IMR-90 (cell line): ENCODE measurements around the gene TSPEAR. TPM values are rescaled to one million over a fixed set of nuclear protein-coding genes. Genes with fewer than 3 reads are reported as not detected.

ENCODE experiments used
- ATAC-seq: fragments of 200-7000 bp; cut with Tn5 transposase; 2 replicates; pipeline ENCODE4 v1.9.1; 2020; ENCODE audit warnings: low read depth, mild to moderate bottlenecking, moderate library complexity
- BruUV-seq: library from RNA; stranded (reverse); fragments of 400-500 nt; replicated peaks from 2 replicates; lab custom pipeline; 2021; lab: Mats Ljungman, UMichigan
- CTCF ChIA-PET: fragments of 300-600 bp; formaldehyde crosslinking; extraction: SDS; loops from one replicate; lab custom pipeline; 2021; ENCODE audit warnings: antibody characterized with exemption; lab: Yijun Ruan, JAX
- POLR2A ChIA-PET: fragments of 300-600 bp; sonication (Branson Sonifier 250); formaldehyde crosslinking; loops from one replicate; lab custom pipeline; 2022; ENCODE audit warnings: antibody characterized with exemption; ENCODE audit not compliant: unreplicated experiment; lab: Charles Lee
- DNase-seq: peaks from one replicate; pipeline ENCODE4 v3.0.0; 2013
- H2AFZ ChIP-seq: replicated peaks from 2 replicates; pipeline ENCODE3; 2013; ENCODE audit warnings: low read length, mild to moderate bottlenecking; ENCODE audit not compliant: poor library complexity
- H2AK5ac ChIP-seq: 2 replicates; pipeline ENCODE4 v1.6.1; 2013; ENCODE audit warnings: low read depth, low read length, inconsistent platforms
- H2AK9ac ChIP-seq: replicated peaks from 2 replicates; pipeline ENCODE3; 2013; ENCODE audit warnings: mild to moderate bottlenecking, low read depth, low read length, moderate library complexity; ENCODE audit not compliant: poor library complexity
- H2BK120ac ChIP-seq: 2 replicates; pipeline ENCODE4 v1.6.1; 2013; ENCODE audit warnings: low read depth, low read length, inconsistent platforms
- H2BK15ac ChIP-seq: 3 replicates; pipeline ENCODE4 v1.6.1; 2013; ENCODE audit warnings: low read depth, low read length, inconsistent platforms
- H2BK20ac ChIP-seq: 2 replicates; pipeline ENCODE4 v1.6.1; 2013; ENCODE audit warnings: low read depth, mild to moderate bottlenecking, inconsistent platforms, low read length, moderate library complexity
- H2BK5ac ChIP-seq: 2 replicates; pipeline ENCODE4 v1.6.1; 2013; ENCODE audit warnings: mild to moderate bottlenecking, low read depth, low read length, inconsistent platforms; ENCODE audit not compliant: poor library complexity, severe bottlenecking
- H3K14ac ChIP-seq: replicated peaks from 2 replicates; pipeline ENCODE4 v1.6.1; 2013; ENCODE audit warnings: low read depth, low read length, inconsistent platforms
- H3K18ac ChIP-seq: 2 replicates; pipeline ENCODE4 v1.6.1; 2013; ENCODE audit warnings: low read depth, low read length, control low read depth
- H3K23ac ChIP-seq: 2 replicates; pipeline ENCODE4 v1.6.1; 2013; ENCODE audit warnings: low read depth, low read length, inconsistent platforms
- H3K27ac ChIP-seq: 2 replicates; pipeline ENCODE4 v1.5.1; 2013; ENCODE audit warnings: mild to moderate bottlenecking, control low read depth, low read length; ENCODE audit not compliant: insufficient read depth
- H3K27me3 ChIP-seq: 2 replicates; pipeline ENCODE4 v1.6.1; 2013; ENCODE audit warnings: low read length; ENCODE audit not compliant: control insufficient read depth, insufficient read depth
- H3K36me3 ChIP-seq: 2 replicates; pipeline ENCODE4 v1.6.1; 2013; ENCODE audit warnings: low read length, mixed read lengths; ENCODE audit not compliant: control insufficient read depth, insufficient read depth
- H3K4ac ChIP-seq: 2 replicates; pipeline ENCODE4 v1.6.1; 2013; ENCODE audit warnings: low read depth, low read length, inconsistent platforms
- H3K4me1 ChIP-seq: 2 replicates; pipeline ENCODE4 v1.6.1; 2013; ENCODE audit warnings: low read length, mixed read lengths; ENCODE audit not compliant: control insufficient read depth, insufficient read depth
- H3K4me2 ChIP-seq: 2 replicates; pipeline ENCODE4 v1.6.1; 2013; ENCODE audit warnings: low read depth, mild to moderate bottlenecking, control low read depth, low read length, moderate library complexity
- H3K4me3 ChIP-seq: 2 replicates; pipeline ENCODE4 v1.5.1; 2013; ENCODE audit warnings: low read depth, mild to moderate bottlenecking, control low read depth, low read length, moderate library complexity; ENCODE audit not compliant: insufficient read depth
- H3K56ac ChIP-seq: 2 replicates; pipeline ENCODE4 v1.6.1; 2013; ENCODE audit warnings: low read length, inconsistent platforms; ENCODE audit not compliant: insufficient read depth; ENCODE audit errors: extremely low read depth
- H3K79me1 ChIP-seq, 2 experiments: 2 replicates each; pipeline ENCODE4 v1.6.1; 2013; ENCODE audit warnings: low read length in 2 of 2, inconsistent platforms in 1 of 2, low read depth in 1 of 2
- H3K9ac ChIP-seq: 2 replicates; pipeline ENCODE4 v1.6.1; 2013; ENCODE audit warnings: low read depth, low read length, control low read depth
- H3K9me1 ChIP-seq: 2 replicates; pipeline ENCODE4 v1.6.1; 2013; ENCODE audit warnings: low read length, inconsistent platforms; ENCODE audit not compliant: insufficient read depth
- H3K9me3 ChIP-seq: 2 replicates; pipeline ENCODE4 v1.6.1; 2013; ENCODE audit warnings: low read length; ENCODE audit not compliant: control insufficient read depth, insufficient read depth
- H4K20me1 ChIP-seq: 2 replicates; pipeline ENCODE4 v1.6.1; 2013; ENCODE audit warnings: low read length, inconsistent platforms; ENCODE audit not compliant: insufficient read depth
- H4K5ac ChIP-seq: 2 replicates; pipeline ENCODE4 v1.6.1; 2013; ENCODE audit warnings: mild to moderate bottlenecking, low read depth, low read length, control low read depth
- H4K8ac ChIP-seq, 2 experiments: 2 replicates each; pipeline ENCODE4 v1.6.1; 2013; ENCODE audit warnings: low read depth in 2 of 2, low read length in 2 of 2, control low read depth in 1 of 2, inconsistent platforms in 1 of 2
- H4K91ac ChIP-seq: 2 replicates; pipeline ENCODE4 v1.6.1; 2013; ENCODE audit warnings: low read depth, low read length, inconsistent platforms; ENCODE audit not compliant: insufficient read depth
- BHLHE40 ChIP-seq: fragments of 150-350 bp; IDR thresholded peaks from 2 replicates; pipeline ENCODE4 v1.6.1; 2016; ENCODE audit warnings: mild to moderate bottlenecking, low read depth, low read length
- CEBPB ChIP-seq: IDR thresholded peaks from 2 replicates; pipeline ENCODE4 v1.6.1; 2012; ENCODE audit warnings: low read depth, low read length, improper control_type of control experiment
- CHD1 ChIP-seq: IDR thresholded peaks from 2 replicates; pipeline ENCODE4 v1.6.1; 2012; ENCODE audit warnings: low read depth, low read length, improper control_type of control experiment
- ELK1 ChIP-seq: fragments of 150-350 bp; IDR thresholded peaks from 2 replicates; pipeline ENCODE4 v1.6.1; 2016; ENCODE audit warnings: low read depth, mild to moderate bottlenecking, low read length, moderate library complexity, borderline replicate concordance
- FOS ChIP-seq: fragments of 150-350 bp; IDR thresholded peaks from 2 replicates; pipeline ENCODE4 v1.6.1; 2016; ENCODE audit warnings: low read depth, low read length
- MAFK ChIP-seq: IDR thresholded peaks from 2 replicates; pipeline ENCODE4 v1.6.1; 2012; ENCODE audit warnings: low read depth, low read length, improper control_type of control experiment
- MAZ ChIP-seq: IDR thresholded peaks from 2 replicates; pipeline ENCODE4 v1.6.1; 2012; ENCODE audit warnings: low read depth, mild to moderate bottlenecking, low read length, improper control_type of control experiment, moderate library complexity, borderline replicate concordance
- MXI1 ChIP-seq: IDR thresholded peaks from 2 replicates; pipeline ENCODE4 v1.6.1; 2012; ENCODE audit warnings: low read depth, mild to moderate bottlenecking, low read length, moderate library complexity, borderline replicate concordance
- POLR2A ChIP-seq: IDR thresholded peaks from 2 replicates; pipeline ENCODE4 v1.6.1; 2012; ENCODE audit warnings: mild to moderate bottlenecking, low read depth, low read length
- RAD21 ChIP-seq: IDR thresholded peaks from 2 replicates; pipeline ENCODE4 v1.6.1; 2012; ENCODE audit warnings: low read length, improper control_type of control experiment
- RCOR1 ChIP-seq: IDR thresholded peaks from 2 replicates; pipeline ENCODE4 v1.6.1; 2012; ENCODE audit warnings: mild to moderate bottlenecking, low read length, improper control_type of control experiment; ENCODE audit not compliant: insufficient replicate concordance
- RFX5 ChIP-seq: IDR thresholded peaks from 2 replicates; pipeline ENCODE4 v1.8.0; 2012; ENCODE audit warnings: low read depth, mild to moderate bottlenecking, low read length, moderate library complexity
- SMC3 ChIP-seq: fragments of 150-350 bp; IDR thresholded peaks from 2 replicates; pipeline ENCODE4 v1.6.1; 2016; ENCODE audit warnings: low read depth, mild to moderate bottlenecking, antibody characterized with exemption, low read length, moderate library complexity
- USF2 ChIP-seq: fragments of 150-350 bp; IDR thresholded peaks from 2 replicates; pipeline ENCODE4 v1.6.1; 2017; ENCODE audit warnings: mild to moderate bottlenecking, antibody characterized with exemption, low read length, low read depth
- WGBS, 2 experiments: methylation state at CpG; one replicate each; pipeline versions ENCODE4 v1.1.5 to v1.1.7; 2013; ENCODE audit warnings: missing lambda C conversion rate in 2 of 2; ENCODE audit not compliant: insufficient read length in 1 of 2; ENCODE audit errors: extremely low coverage in 2 of 2; 5-methylcytosine and 5-hydroxymethylcytosine counted together
- dilution Hi-C: fragments of 300-500 bp; cut with HindIII; formaldehyde crosslinking; loops from one replicate; pipeline ENCODE4 v1.14.3; 2018; ENCODE audit warnings: low sequenced_read_pairs; ENCODE audit not compliant: unreplicated experiment
- in situ Hi-C: fragments of 300-500 bp; cut with MboI; formaldehyde crosslinking; loops from 3 replicates; pipeline ENCODE4 v1.14.3; 2019; ENCODE audit warnings: low sequenced_read_pairs, inconsistent platforms, mixed read lengths
- intact Hi-C: fragments of 100-400 bp; cut with micrococcal nuclease; formaldehyde crosslinking; loops from 2 replicates; pipeline ENCODE4 v1.10.0; 2022
- polyA plus RNA-seq, 3 experiments: library from polyadenylated mRNA; depleted of rRNA; stranded (reverse); fragments of >200 nt; gene quantifications; 2 replicates each; pipeline ENCODE4 v1.2.3, GENCODE V29; 2012; ENCODE audit warnings: low replicate concordance in 1 of 3
- total RNA-seq: library from RNA; depleted of rRNA; stranded (reverse); fragments of >200 nt; gene quantifications from 2 replicates; pipeline ENCODE4 v1.2.3, GENCODE V29; 2012
- TF ChIP-seq, protein P1 (sequence below): conservative IDR thresholded peaks from 2 replicates; pipeline ENCODE4 v1.5.1; 2012; ENCODE audit warnings: mild to moderate bottlenecking, low read depth, low read length, improper control_type of control experiment

The TSPEAR gene
- total and polyA plus RNA-seq, 2 of the 4 experiments (the other 2 are of a cell fraction): not detected

GRCh38 chr21:44585892-44586291, 125.5 kb downstream of the TSPEAR start:
- Histone ChIP-seq H2AK9ac (no peak overlapping the region), H3K18ac (no peak overlapping the region), H3K9me3 (peaks cover 3% of the 10 kb centered on the region), H3K9me1 (no peaks in the 10 kb centered on the region), H3K36me3 (no peaks in the 10 kb centered on the region), H3K23ac (no peak overlapping the region), H3K79me1 (no peaks in the 10 kb centered on the region), H3K4me1 (no peaks in the 10 kb centered on the region), H4K20me1 (no peaks in the 10 kb centered on the region), H3K4me3 (no peak overlapping the region), H3K27me3 (peaks cover 3% of the 10 kb centered on the region; the same call in 1 of the 2 replicates), H3K14ac (no peak overlapping the region), H3K27ac (no peak overlapping the region), H3K56ac (no peak overlapping the region), H2BK15ac (no peak overlapping the region), H2AK5ac (no peak overlapping the region), H4K91ac (no peak overlapping the region), H2BK20ac (no peak overlapping the region), H4K5ac (no peak overlapping the region), H3K4me2 (no peak overlapping the region), H4K8ac (no peak overlapping the region), H2AFZ (no peak overlapping the region), H2BK5ac (no peak overlapping the region), H2BK120ac (no peak overlapping the region), H3K4ac (no peak overlapping the region), H3K9ac (no peak overlapping the region)
- in situ Hi-C loops: no loop called here
- intact Hi-C loops: no loop called here
- dilution Hi-C loops: no loop called here
- ATAC-seq (no peak), DNase-seq (no peak)
- CTCF ChIA-PET: no interaction called here
- no TSS peak for BruUV-seq
- 17% methylated on average over 1 of the region's 3 CpGs; no CpG with 5 or more reads in 1 of the 2 experiments for WGBS, 2 experiments
- POLR2A ChIA-PET: no interaction called here
- TF ChIP-seq MXI1 (no peak), RFX5 (no peak), RCOR1 (no peak), POLR2A (no peak), USF2 (no peak), SMC3 (no peak), RAD21 (no peak), FOS (no peak), BHLHE40 (no peak), MAZ (no peak), CEBPB (no peak), MAFK (no peak), ELK1 (no peak), CHD1 (no peak)
- TF ChIP-seq, protein P1, sequence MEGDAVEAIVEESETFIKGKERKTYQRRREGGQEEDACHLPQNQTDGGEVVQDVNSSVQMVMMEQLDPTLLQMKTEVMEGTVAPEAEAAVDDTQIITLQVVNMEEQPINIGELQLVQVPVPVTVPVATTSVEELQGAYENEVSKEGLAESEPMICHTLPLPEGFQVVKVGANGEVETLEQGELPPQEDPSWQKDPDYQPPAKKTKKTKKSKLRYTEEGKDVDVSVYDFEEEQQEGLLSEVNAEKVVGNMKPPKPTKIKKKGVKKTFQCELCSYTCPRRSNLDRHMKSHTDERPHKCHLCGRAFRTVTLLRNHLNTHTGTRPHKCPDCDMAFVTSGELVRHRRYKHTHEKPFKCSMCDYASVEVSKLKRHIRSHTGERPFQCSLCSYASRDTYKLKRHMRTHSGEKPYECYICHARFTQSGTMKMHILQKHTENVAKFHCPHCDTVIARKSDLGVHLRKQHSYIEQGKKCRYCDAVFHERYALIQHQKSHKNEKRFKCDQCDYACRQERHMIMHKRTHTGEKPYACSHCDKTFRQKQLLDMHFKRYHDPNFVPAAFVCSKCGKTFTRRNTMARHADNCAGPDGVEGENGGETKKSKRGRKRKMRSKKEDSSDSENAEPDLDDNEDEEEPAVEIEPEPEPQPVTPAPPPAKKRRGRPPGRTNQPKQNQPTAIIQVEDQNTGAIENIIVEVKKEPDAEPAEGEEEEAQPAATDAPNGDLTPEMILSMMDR: no peak
